Naive thymus-derived CD4-positive, alpha-beta T cell (primary cell): ENCODE measurements around the gene PRODH2. TPM values are rescaled to one million over a fixed set of nuclear protein-coding genes. Genes with fewer than 3 reads are reported as not detected.
"Not testable (repeated sequence)": the region's sequence is repeated elsewhere in the genome, so short reads cannot be mapped to it uniquely, and the experiment has no call there.

Source experiments
- ATAC-seq: fragments of 150-1000 bp; cut with Tn5 transposase; 2 replicates; pipeline ENCODE4 v1.10.0; 2021; ENCODE audit warnings: mild to moderate bottlenecking, moderate library complexity
- CTCF ChIA-PET: fragments of 350-600 bp; sonication (Branson Sonifier 250); formaldehyde crosslinking; loops from one replicate; lab custom pipeline; 2021; ENCODE audit warnings: antibody characterized with exemption; lab: Charles Lee
- POLR2A ChIA-PET: fragments of 350-600 bp; sonication (Branson Sonifier 250); formaldehyde crosslinking; loops from one replicate; lab custom pipeline; 2021; ENCODE audit warnings: antibody characterized with exemption, inconsistent platforms; lab: Charles Lee
- DNase-seq, 9 donors: peaks; one replicate each; pipeline versions ENCODE4 v3.0.0 to v3.0.0-alpha.2; 2020 to 2022; ENCODE audit warnings: mixed read lengths in 1 of 9
- H3K27ac ChIP-seq: one replicate; pipeline ENCODE4 v1.7.0; 2013; ENCODE audit warnings: mild to moderate bottlenecking, low read depth, low read length, moderate library complexity
- H3K27me3 ChIP-seq, 2 donors: one replicate each; pipeline ENCODE4 v1.7.0; 2013; ENCODE audit warnings: low read length in 2 of 2, mild to moderate bottlenecking in 2 of 2, moderate library complexity in 2 of 2; ENCODE audit not compliant: control insufficient read depth in 2 of 2, insufficient read depth in 2 of 2
- H3K36me3 ChIP-seq, 3 experiments: 1 replicate in 2 of 3; 2 replicates in 1 of 3; pipeline ENCODE4 v1.7.0; 2013; ENCODE audit warnings: low read length in 3 of 3, mild to moderate bottlenecking in 3 of 3, moderate library complexity in 1 of 3; ENCODE audit not compliant: insufficient read depth in 3 of 3, control insufficient read depth in 2 of 3
- H3K4me1 ChIP-seq, 2 donors: one replicate each; pipeline ENCODE4 v1.7.0; 2013; ENCODE audit warnings: low read length in 2 of 2, mild to moderate bottlenecking in 2 of 2, moderate library complexity in 1 of 2; ENCODE audit not compliant: control insufficient read depth in 2 of 2, insufficient read depth in 2 of 2
- H3K4me3 ChIP-seq: 2 replicates; pipeline ENCODE4 v1.7.0; 2013; ENCODE audit warnings: mild to moderate bottlenecking, low read length
- H3K9me3 ChIP-seq, 3 experiments: 1 replicate in 2 of 3; 2 replicates in 1 of 3; pipeline ENCODE4 v1.7.0; 2013; ENCODE audit warnings: low read length in 3 of 3; ENCODE audit not compliant: control insufficient read depth in 2 of 3
- H3K27ac Mint-ChIP-seq, 9 donors: one replicate each; pipeline ENCODE4 v1.8.0; 2020 to 2022; ENCODE audit warnings: mixed read lengths in 9 of 9, mild to moderate bottlenecking in 8 of 9, moderate library complexity in 5 of 9, inconsistent platforms in 2 of 9
- H3K27me3 Mint-ChIP-seq, 5 donors: one replicate each; pipeline ENCODE4 v1.8.0; 2021 to 2022; ENCODE audit warnings: mixed read lengths in 5 of 5, mild to moderate bottlenecking in 1 of 5
- H3K36me3 Mint-ChIP-seq, 5 donors: one replicate each; pipeline ENCODE4 v1.8.0; 2020 to 2022; ENCODE audit warnings: mixed read lengths in 5 of 5, mild to moderate bottlenecking in 3 of 5, inconsistent platforms in 1 of 5
- H3K4me1 Mint-ChIP-seq, 7 donors: one replicate each; pipeline ENCODE4 v1.8.0; 2020 to 2022; ENCODE audit warnings: mixed read lengths in 7 of 7, mild to moderate bottlenecking in 3 of 7, inconsistent platforms in 1 of 7
- H3K4me3 Mint-ChIP-seq, 10 donors: one replicate each; pipeline ENCODE4 v1.8.0; 2020 to 2022; ENCODE audit warnings: mild to moderate bottlenecking in 10 of 10, mixed read lengths in 10 of 10, moderate library complexity in 6 of 10, inconsistent platforms in 2 of 10
- H3K9me3 Mint-ChIP-seq, 11 donors: one replicate each; pipeline ENCODE4 v1.8.0; 2020 to 2022; ENCODE audit warnings: mixed read lengths in 11 of 11, mild to moderate bottlenecking in 4 of 11, inconsistent platforms in 1 of 11, moderate library complexity in 1 of 11
- intact Hi-C, 2 donors: fragments of 100-400 bp; cut with micrococcal nuclease; formaldehyde crosslinking; loops; one replicate each; pipeline ENCODE4 v1.15.1; 2023
- polyA plus RNA-seq, 2 donors: library from polyadenylated mRNA; unstranded; fragments of 300-500 nt; fragmentation: Illumina TruSeq; gene quantifications; one replicate each; pipeline ENCODE4 v1.2.3, GENCODE V29; 2021
- total RNA-seq, 6 experiments: library from RNA in 5 of 6; stranded (reverse) in 5 of 6; gene quantifications; 1 replicate in 5 of 6; 2 replicates in 1 of 6; pipeline ENCODE4 v1.2.3 and lab custom pipeline; 2021 to 2026

PRODH2 gene
- total and polyA plus RNA-seq, 7 experiments from 2014 or later: not detected

GRCh38 chr19:35772362-35772761, 40.3 kb downstream of the PRODH2 start:
- POLR2A ChIA-PET: interaction anchor here (0.6 kb wide), 1 partner anchor 122 kb away, joined by 3 read pairs; no protein-coding TSS in a partner anchor
- H3K36me3 Mint-ChIP-seq: peaks cover 0 to 11% (median 4%) of the 10 kb centered on the region in 5 donors

GRCh38 chr19:35768082-35768421, 44.6 kb downstream of the PRODH2 start:
- CTCF ChIA-PET: no interaction called here
- Histone ChIP-seq H3K4me3 (no peak overlapping the region), H3K27ac (no peak overlapping the region), H3K36me3 (peaks cover 0 to 52% (median 0%) of the 10 kb centered on the region in 3 experiments), H3K27me3 (no peaks in the 10 kb centered on the region), H3K9me3 (no peaks in the 10 kb centered on the region), H3K4me1 (no peaks in the 10 kb centered on the region)
- no peaks in the 10 kb centered on the region for H3K9me3 Mint-ChIP-seq
- H3K4me1 Mint-ChIP-seq: no peaks in the 10 kb centered on the region
- DNase-seq: no peak
- H3K27ac Mint-ChIP-seq: no peak overlapping the region
- POLR2A ChIA-PET: no interaction called here
- no peak for ATAC-seq
- H3K36me3 Mint-ChIP-seq: peaks cover 0 to 7% (median 4%) of the 10 kb centered on the region in 5 donors
- intact Hi-C loops: no loop called here
- H3K4me3 Mint-ChIP-seq: no peak overlapping the region
- no peaks in the 10 kb centered on the region for H3K27me3 Mint-ChIP-seq

More at GRCh38 chr19:35772362-35772761, 40.3 kb downstream of the PRODH2 start:
- peaks cover 0 to 18% (median 0%) of the 10 kb centered on the region in 3 experiments for H3K36me3 ChIP-seq
- H3K4me3 Mint-ChIP-seq, ATAC-seq, H3K27ac Mint-ChIP-seq, H3K9me3 ChIP-seq, H3K27me3 ChIP-seq, H3K27ac ChIP-seq, H3K4me3 ChIP-seq, H3K4me1 ChIP-seq, CTCF ChIA-PET, H3K27me3 Mint-ChIP-seq, H3K9me3 Mint-ChIP-seq, DNase-seq: not testable (repeated sequence)
- H3K4me1 Mint-ChIP-seq: peaks cover 11 to 23% (median 18%) of the 10 kb centered on the region in 7 donors
- intact Hi-C loops: loop anchor here in 1 of 2 donors (10.0 kb wide), 1 partner anchor 282 kb away; the partner anchor contains the start of genes THAP8 and WDR62

- H3K9me3 Mint-ChIP-seq: no peaks in the 10 kb centered on the region
- no peak overlapping the region for H3K4me3 Mint-ChIP-seq
- ChIA-PET POLR2A (no interaction called here), CTCF (no interaction called here)
- peaks cover 0 to 7% (median 4%) of the 10 kb centered on the region in 5 donors for H3K36me3 Mint-ChIP-seq
- DNase-seq (no peak), ATAC-seq (no peak)
- Histone ChIP-seq H3K36me3 (peaks cover 0 to 52% (median 0%) of the 10 kb centered on the region in 3 experiments), H3K27ac (no peak overlapping the region), H3K27me3 (no peaks in the 10 kb centered on the region), H3K9me3 (no peaks in the 10 kb centered on the region), H3K4me1 (no peaks in the 10 kb centered on the region), H3K4me3 (no peak overlapping the region)
- intact Hi-C loops: no loop called here
- H3K4me1 Mint-ChIP-seq: no peaks in the 10 kb centered on the region
- no peaks in the 10 kb centered on the region for H3K27me3 Mint-ChIP-seq
- H3K27ac Mint-ChIP-seq: no peak overlapping the region
These were observed 45.2 kb downstream of the PRODH2 start for GRCh38 chr19:35767288-35768081.

- Mint-ChIP-seq H3K27ac (no peak overlapping the region), H3K4me3 (no peak overlapping the region), H3K9me3 (no peaks in the 10 kb centered on the region), H3K4me1 (peaks cover 0 to 3% (median 0%) of the 10 kb centered on the region in 7 donors), H3K36me3 (peaks cover 0 to 12% (median 4%) of the 10 kb centered on the region in 5 donors), H3K27me3 (no peaks in the 10 kb centered on the region)
- Histone ChIP-seq H3K36me3 (peaks cover 0 to 61% (median 4%) of the 10 kb centered on the region in 3 experiments), H3K9me3 (no peaks in the 10 kb centered on the region), H3K27me3 (no peaks in the 10 kb centered on the region), H3K4me3 (no peak overlapping the region), H3K4me1 (no peaks in the 10 kb centered on the region), H3K27ac (no peak overlapping the region)
- ChIA-PET POLR2A (no interaction called here), CTCF (no interaction called here)
- intact Hi-C loops: no loop called here
- ATAC-seq (no peak), DNase-seq (no peak)
These were observed 46.0 kb downstream of the PRODH2 start for GRCh38 chr19:35766571-35767104.

- POLR2A ChIA-PET: interaction anchor here (0.6 kb wide), 1 partner anchor 17 kb away, joined by 3 read pairs; the partner anchor contains the start of gene LIN37
- CTCF ChIA-PET: no interaction called here
- Histone ChIP-seq H3K4me3 (no peak overlapping the region), H3K4me1 (peaks cover 0 to 2% of the 10 kb centered on the region in 2 donors), H3K9me3 (no peaks in the 10 kb centered on the region), H3K27ac (no peak overlapping the region), H3K36me3 (peaks cover 0 to 66% (median 4%) of the 10 kb centered on the region in 3 experiments), H3K27me3 (no peaks in the 10 kb centered on the region)
- DNase-seq (no peak), ATAC-seq (no peak)
- H3K27ac Mint-ChIP-seq: no peak overlapping the region
- no peaks in the 10 kb centered on the region for H3K9me3 Mint-ChIP-seq
- no peak overlapping the region for H3K4me3 Mint-ChIP-seq
- H3K4me1 Mint-ChIP-seq: peaks cover 0 to 6% (median 1%) of the 10 kb centered on the region in 7 donors
- peaks cover 0 to 19% (median 4%) of the 10 kb centered on the region in 5 donors for H3K36me3 Mint-ChIP-seq
- H3K27me3 Mint-ChIP-seq: no peaks in the 10 kb centered on the region
- intact Hi-C loops: no loop called here
These were observed 48.0 kb downstream of the PRODH2 start for GRCh38 chr19:35764432-35765315.

GRCh38 chr19:35760711-35761349, 51.8 kb downstream of the PRODH2 start:
- Mint-ChIP-seq H3K36me3 (peaks cover 0 to 20% (median 0%) of the 10 kb centered on the region in 5 donors), H3K9me3 (peaks cover 0 to 4% (median 0%) of the 10 kb centered on the region in 11 donors), H3K4me3 (no peak overlapping the region), H3K27ac (no peak overlapping the region), H3K4me1 (peaks cover 11 to 36% (median 30%) of the 10 kb centered on the region in 7 donors), H3K27me3 (peaks cover 0 to 6% (median 5%) of the 10 kb centered on the region in 5 donors)
- ChIA-PET CTCF (no interaction called here), POLR2A (interaction anchor here (0.6 to 1.6 kb wide), 2 partner anchors 15 to 16 kb away, joined by 4 to 5 read pairs; partner anchors contain the start of genes PSENEN and U2AF1L4)
- Histone ChIP-seq H3K36me3 (peaks cover 0 to 41% (median 4%) of the 10 kb centered on the region in 3 experiments), H3K4me3 (no peak overlapping the region), H3K4me1 (peaks cover 10 to 32% of the 10 kb centered on the region in 2 donors), H3K27ac (no peak overlapping the region), H3K27me3 (peaks cover 0 to 3% of the 10 kb centered on the region in 2 donors), H3K9me3 (no peaks in the 10 kb centered on the region)
- intact Hi-C loops: no loop called here
- no peak for ATAC-seq
- no peak for DNase-seq
